Mucosa of descending colon (tissue), 3 donors: Measurements from ENCODE around the gene RAMACL. TPM values are rescaled to one million over a fixed set of nuclear protein-coding genes. Genes with fewer than 3 reads are reported as not detected.

Experiments used
- ATAC-seq: fragments of 200-7000 bp; cut with Tn5 transposase; one replicate; pipeline ENCODE4 v1.9.1; 2020; ENCODE audit warnings: mild to moderate bottlenecking, moderate library complexity
- DNase-seq, 3 donors: peaks; one replicate each; pipeline ENCODE4 v3.0.0-alpha.2; 2020
- H3K36me3 ChIP-seq: fragments of 200-600 bp; one replicate; pipeline ENCODE4 v1.8.0; 2021; ENCODE audit warnings: low read depth, mild to moderate bottlenecking
- H3K4me1 ChIP-seq: fragments of 200-600 bp; one replicate; pipeline ENCODE4 v1.8.0; 2021; ENCODE audit warnings: low read depth, mild to moderate bottlenecking
- H3K4me3 ChIP-seq: fragments of 200-600 bp; one replicate; pipeline ENCODE4 v1.8.0; 2021; ENCODE audit warnings: mild to moderate bottlenecking
- H3K9me3 ChIP-seq: fragments of 200-600 bp; one replicate; pipeline ENCODE4 v1.8.0; 2021; ENCODE audit warnings: mild to moderate bottlenecking
- CTCF ChIP-seq: fragments of 200-600 bp; IDR thresholded peaks from one replicate; pipeline ENCODE4 v1.8.0; 2022; ENCODE audit warnings: antibody characterized with exemption, mild to moderate bottlenecking
- intact Hi-C, 2 donors: fragments of 100-400 bp; cut with DNase I in 1 of 2; cut with micrococcal nuclease in 1 of 2; formaldehyde crosslinking; loops; one replicate each; pipeline versions ENCODE4 v1.11.0 to v1.11.1; 2022; cut with DNase I, micrococcal nuclease
- total RNA-seq, 3 donors: library from RNA; stranded (reverse); fragmentation: NEBNext Ultra II Directional in 2 of 3; extraction: Animal tissue kit (Norgen Biotek cat#: 25700) in 2 of 3; gene quantifications; one replicate each; pipeline versions ENCODE4 v1.2.1 to v1.2.4, GENCODE V29; 2021 to 2023
- donor health status: DM: no; HTN: no; CAD: no; lungs with moderate emphysema.
- donor health status: DM: no; HTN: no; CAD: no.
- donor health status: DM: no; HTN: yes; CAD: no.

Gene RAMACL
- total RNA-seq, 3 donors from 2014 or later = 0.66 to 1.7 (median 0.92) TPM

- TF ChIP-seq CTCF = no peak
- intact Hi-C loops = no loop called here
- DNase-seq = peak in 1 of 3 donors; percentile 10
- Histone ChIP-seq H3K4me1 (peaks cover 2% of the 10 kb centered on the region), H3K4me3 (no peak overlapping the region), H3K9me3 (no peaks in the 10 kb centered on the region), H3K36me3 (no peaks in the 10 kb centered on the region)
- no peak for ATAC-seq
These were observed 28.7 kb upstream of the RAMACL start for GRCh38 chr6:166615059-166615770.

- no peaks in the 10 kb centered on the region for H3K9me3 ChIP-seq
- no peak overlapping the region for H3K4me3 ChIP-seq
- DNase-seq = no peak
- intact Hi-C loops = no loop called here
- H3K4me1 ChIP-seq = peaks cover 2% of the 10 kb centered on the region
- no peak for ATAC-seq
- TF ChIP-seq CTCF = no peak
- no peaks in the 10 kb centered on the region for H3K36me3 ChIP-seq
These were observed 28.1 kb upstream of the RAMACL start for GRCh38 chr6:166614589-166614988.

GRCh38 chr6:166614171-166614583 is 27.7 kb upstream of the RAMACL start:
- ATAC-seq (no peak), DNase-seq (no peak)
- Histone ChIP-seq H3K36me3 (no peaks in the 10 kb centered on the region), H3K9me3 (no peaks in the 10 kb centered on the region), H3K4me3 (no peak overlapping the region), H3K4me1 (peaks cover 2% of the 10 kb centered on the region)
- no peak for TF ChIP-seq CTCF
- intact Hi-C loops = no loop called here

GRCh38 chr6:166613027-166613426 is 26.5 kb upstream of the RAMACL start:
- Histone ChIP-seq H3K9me3 (no peaks in the 10 kb centered on the region), H3K4me1 (peaks cover 2% of the 10 kb centered on the region), H3K4me3 (no peak overlapping the region), H3K36me3 (no peaks in the 10 kb centered on the region)
- intact Hi-C loops = no loop called here
- no peak for DNase-seq
- no peak for ATAC-seq
- TF ChIP-seq CTCF = no peak

GRCh38 chr6:166612471-166612881 is 26.0 kb upstream of the RAMACL start:
- TF ChIP-seq CTCF = no peak
- no peaks in the 10 kb centered on the region for H3K9me3 ChIP-seq
- H3K36me3 ChIP-seq = no peaks in the 10 kb centered on the region
- peaks cover 2% of the 10 kb centered on the region for H3K4me1 ChIP-seq
- DNase-seq (no peak), ATAC-seq (no peak)
- H3K4me3 ChIP-seq = no peak overlapping the region
- intact Hi-C loops = no loop called here
